ENCODE data around the gene CDH4.
"Not testable (repeated sequence)": the region's sequence is repeated elsewhere in the genome, so short reads cannot be mapped to it uniquely, and the experiment has no call there.

Gene CDH4

DNA sequence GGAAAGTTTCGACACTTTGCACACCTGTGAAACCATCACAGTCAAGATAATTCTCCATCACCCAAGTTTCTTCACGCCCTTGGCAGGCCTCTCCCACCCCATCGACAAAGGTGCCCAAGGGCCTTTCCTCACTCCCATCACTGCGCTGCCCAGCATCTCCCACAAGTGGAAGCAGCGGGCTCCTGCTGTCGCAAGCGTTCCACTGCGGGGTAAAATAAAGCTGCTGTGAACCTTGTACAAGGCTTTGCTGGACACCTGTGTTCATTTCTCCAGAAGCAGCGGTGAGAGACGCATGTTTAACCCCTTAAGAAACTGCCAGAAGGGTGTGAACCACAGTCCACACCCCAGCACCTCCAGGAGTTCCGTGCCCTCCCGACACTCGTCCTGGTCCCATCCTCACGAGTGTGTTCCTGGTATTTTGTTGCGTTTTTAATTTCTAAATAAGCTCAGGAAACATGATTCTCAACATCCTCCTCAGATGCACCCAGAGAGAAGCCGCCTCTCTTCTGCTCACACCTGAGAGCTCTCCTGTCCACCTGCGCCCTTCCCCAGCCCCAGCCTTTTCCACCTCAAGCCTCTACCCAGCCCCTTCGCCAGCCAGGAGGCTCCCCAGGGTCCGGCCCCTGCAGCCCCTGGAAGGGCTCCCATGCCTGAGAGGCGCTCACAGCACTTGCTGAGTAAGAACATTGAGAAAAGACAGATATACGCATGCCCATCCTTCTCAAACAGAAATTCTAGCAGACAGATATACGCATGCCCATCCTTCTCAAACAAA lies 716.2 kb downstream of the CDH4 start:
- no peak for DNase-seq (ENCODE audit: low read depth in 2 of 2)
- TF ChIP-seq, protein P1, sequence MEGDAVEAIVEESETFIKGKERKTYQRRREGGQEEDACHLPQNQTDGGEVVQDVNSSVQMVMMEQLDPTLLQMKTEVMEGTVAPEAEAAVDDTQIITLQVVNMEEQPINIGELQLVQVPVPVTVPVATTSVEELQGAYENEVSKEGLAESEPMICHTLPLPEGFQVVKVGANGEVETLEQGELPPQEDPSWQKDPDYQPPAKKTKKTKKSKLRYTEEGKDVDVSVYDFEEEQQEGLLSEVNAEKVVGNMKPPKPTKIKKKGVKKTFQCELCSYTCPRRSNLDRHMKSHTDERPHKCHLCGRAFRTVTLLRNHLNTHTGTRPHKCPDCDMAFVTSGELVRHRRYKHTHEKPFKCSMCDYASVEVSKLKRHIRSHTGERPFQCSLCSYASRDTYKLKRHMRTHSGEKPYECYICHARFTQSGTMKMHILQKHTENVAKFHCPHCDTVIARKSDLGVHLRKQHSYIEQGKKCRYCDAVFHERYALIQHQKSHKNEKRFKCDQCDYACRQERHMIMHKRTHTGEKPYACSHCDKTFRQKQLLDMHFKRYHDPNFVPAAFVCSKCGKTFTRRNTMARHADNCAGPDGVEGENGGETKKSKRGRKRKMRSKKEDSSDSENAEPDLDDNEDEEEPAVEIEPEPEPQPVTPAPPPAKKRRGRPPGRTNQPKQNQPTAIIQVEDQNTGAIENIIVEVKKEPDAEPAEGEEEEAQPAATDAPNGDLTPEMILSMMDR (IDR thresholded peaks at IDR 0.05; ENCODE audit: low read depth, low read length) = no peak
- H3K4me3 ChIP-seq (replicated peaks in 1 of 2; ENCODE audit: low read depth in 2 of 2, low read length in 2 of 2) = no peak overlapping the region

DNA sequence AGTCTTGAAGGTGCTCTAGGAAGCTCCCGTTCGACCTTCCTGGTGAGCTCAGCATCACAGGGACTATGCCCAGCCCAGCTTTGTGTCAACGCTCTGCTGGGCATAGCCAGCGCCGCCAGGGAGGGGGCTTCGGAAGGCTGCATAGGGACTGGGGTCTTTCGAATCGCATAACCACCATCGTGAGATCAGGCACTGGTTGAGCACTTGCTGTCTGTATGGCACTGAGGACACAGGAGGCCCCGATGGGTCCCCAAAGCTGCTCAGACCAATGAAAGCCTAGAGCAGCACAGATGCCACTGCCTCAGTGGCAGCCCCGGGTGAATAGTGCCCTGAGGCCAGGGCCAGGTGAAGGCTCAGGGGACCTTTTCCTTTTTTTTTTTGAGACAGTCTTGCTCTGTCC lies 716.9 kb downstream of the CDH4 start:
- H3K4me3 ChIP-seq (replicated peaks in 1 of 2; ENCODE audit: low read depth in 2 of 2, low read length in 2 of 2) = no peak overlapping the region
- DNase-seq (ENCODE audit: low read depth in 2 of 2) = no peak
- TF ChIP-seq, protein P1 (IDR thresholded peaks at IDR 0.05; ENCODE audit: low read depth, low read length) = no peak

DNA sequence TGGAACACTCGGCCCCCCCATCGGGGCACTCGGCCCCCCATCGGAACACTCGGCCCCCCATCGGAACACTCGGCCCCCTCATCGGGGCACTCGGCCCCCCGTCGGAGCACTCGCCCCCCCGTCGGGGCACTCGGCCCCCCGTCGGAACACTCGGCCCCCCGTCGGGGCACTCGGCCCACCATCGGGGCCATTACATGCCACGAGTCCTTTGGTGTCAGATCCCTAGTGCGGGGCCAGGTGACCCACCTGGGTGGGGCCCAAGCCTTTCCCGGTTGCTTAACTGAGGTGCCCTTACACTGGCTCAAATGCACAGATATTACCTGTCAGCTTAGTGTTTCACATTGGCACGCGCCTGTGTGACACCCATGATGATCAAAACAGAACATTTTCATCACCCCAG lies 717.7 kb downstream of the CDH4 start:
- TF ChIP-seq, protein P1 (IDR thresholded peaks at IDR 0.05; ENCODE audit: low read depth, low read length) = no peak
- DNase-seq (ENCODE audit: low read depth in 2 of 2) = no peak
- no peak overlapping the region for H3K4me3 ChIP-seq (replicated peaks in 1 of 2; ENCODE audit: low read depth in 2 of 2, low read length in 2 of 2)

DNA sequence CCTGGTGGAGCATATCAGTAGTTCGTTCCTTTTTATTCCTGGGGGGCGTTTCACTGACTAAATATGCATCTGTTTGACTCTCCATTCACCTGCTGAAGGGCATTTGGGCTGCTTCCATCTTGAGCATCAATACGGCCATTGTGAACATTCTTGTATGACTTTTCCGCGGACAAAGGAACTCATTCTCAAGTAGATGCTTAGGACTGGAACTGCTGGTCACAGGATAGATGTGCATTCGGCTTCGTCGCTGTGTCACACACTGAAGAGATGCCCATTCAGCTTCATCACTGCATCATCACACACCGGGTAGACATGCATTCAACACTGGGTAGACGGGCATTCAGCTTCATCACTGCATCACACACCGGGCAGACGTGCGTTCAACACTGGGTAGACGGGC lies 718.3 kb downstream of the CDH4 start:
- DNase-seq (ENCODE audit: low read depth in 2 of 2) = no peak
- H3K4me3 ChIP-seq (replicated peaks in 1 of 2; ENCODE audit: low read depth in 2 of 2, low read length in 2 of 2) = no peak overlapping the region
- TF ChIP-seq, protein P1 (IDR thresholded peaks at IDR 0.05; ENCODE audit: low read depth, low read length) = no peak

DNA sequence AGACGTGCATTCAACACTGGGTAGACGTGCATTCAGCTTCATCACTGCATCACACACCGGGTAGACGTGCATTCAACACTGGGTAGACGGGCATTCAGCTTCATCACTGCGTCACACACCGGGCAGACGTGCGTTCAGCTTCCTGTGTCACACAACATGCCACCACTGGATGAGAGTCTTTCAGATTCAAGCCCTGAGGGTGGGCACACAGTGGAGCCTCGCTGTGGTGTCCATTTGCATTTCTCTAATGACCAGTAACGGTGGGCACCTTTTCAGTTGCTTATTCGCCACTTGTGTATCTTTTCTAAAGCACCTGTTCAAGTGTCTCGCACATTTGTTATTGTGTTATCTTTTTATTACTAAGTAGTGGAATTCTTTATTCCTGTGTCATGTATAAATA lies 719.5 kb downstream of the CDH4 start:
- DNase-seq (ENCODE audit: low read depth in 2 of 2); H3K4me3 ChIP-seq (replicated peaks in 1 of 2; ENCODE audit: low read depth in 2 of 2, low read length in 2 of 2): not testable (repeated sequence)

DNA sequence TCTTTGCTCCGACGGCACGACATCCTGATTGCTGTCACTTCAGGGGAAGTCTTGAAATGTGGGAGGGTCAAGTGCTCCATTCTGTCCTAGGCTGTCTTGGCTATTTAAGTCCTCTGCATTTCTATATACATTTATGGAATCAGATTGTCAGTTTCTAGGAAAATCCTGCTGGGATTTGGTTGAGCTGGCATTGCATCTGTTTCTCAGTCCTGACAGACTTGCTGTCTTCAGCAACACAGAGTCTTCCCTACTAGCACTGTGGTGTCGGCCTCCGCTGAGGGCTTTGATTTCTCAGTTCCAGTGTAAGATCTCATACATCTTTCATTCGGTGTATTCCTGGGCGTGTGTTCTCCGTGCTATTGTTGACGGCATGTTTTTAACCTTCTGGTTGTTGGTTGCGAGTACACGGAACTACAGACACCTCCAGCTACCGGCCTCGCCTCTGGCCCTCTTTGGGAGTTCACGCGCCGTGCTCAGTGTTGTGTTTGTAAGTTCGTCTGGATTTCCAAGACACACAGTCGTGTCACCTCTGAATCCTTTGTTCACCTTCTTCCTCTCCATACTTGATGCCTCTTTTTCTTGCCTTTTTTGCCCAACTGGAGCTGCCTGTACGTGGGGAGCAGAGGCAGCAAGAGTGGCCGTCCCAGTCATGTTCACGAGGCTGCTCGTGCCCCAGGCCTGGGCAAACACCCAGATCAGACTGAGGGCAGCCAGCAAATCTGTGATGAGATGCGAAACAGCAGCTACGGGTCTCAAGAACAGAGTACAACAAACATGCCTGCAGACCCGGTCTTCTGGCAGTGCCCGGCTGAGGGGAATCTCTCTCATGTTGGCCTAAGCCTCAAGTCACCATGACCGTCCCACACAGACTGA lies 720.8 kb downstream of the CDH4 start:
- DNase-seq (ENCODE audit: low read depth in 2 of 2) = no peak
- no peak overlapping the region for H3K4me3 ChIP-seq (replicated peaks in 1 of 2; ENCODE audit: low read depth in 2 of 2, low read length in 2 of 2)
- TF ChIP-seq, protein P1 (IDR thresholded peaks at IDR 0.05; ENCODE audit: low read depth, low read length) = no peak
